ENCODE measurements around the gene VWA2.

VWA2 gene

GRCh38 chr10:114278140-114278883 is 39.3 kb downstream of the VWA2 start:
- no peak for DNase-seq

GRCh38 chr10:114278884-114279191 is 39.8 kb downstream of the VWA2 start:
- DNase-seq, result no peak

DNA sequence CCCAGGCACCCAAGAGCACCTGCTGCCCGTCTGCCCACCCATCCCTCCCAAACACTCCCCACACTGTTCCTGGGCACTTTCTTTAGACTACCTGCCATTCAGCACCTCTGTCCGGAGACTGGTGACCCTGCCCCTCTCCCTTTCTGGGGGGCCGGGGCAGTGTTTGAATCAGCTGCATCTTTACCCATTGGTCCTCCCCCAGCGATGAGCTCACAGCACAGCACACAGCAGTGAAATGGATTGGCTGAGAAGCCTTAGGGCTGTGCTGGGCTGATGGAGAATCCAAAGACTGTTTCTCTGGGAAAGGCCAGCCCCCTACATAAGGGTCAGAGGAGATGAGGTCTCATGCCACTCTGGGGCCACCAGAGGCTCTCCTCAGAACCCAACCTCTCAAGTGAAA is 40.2 kb downstream of the VWA2 start:
- DNase-seq, result no peak

DNA sequence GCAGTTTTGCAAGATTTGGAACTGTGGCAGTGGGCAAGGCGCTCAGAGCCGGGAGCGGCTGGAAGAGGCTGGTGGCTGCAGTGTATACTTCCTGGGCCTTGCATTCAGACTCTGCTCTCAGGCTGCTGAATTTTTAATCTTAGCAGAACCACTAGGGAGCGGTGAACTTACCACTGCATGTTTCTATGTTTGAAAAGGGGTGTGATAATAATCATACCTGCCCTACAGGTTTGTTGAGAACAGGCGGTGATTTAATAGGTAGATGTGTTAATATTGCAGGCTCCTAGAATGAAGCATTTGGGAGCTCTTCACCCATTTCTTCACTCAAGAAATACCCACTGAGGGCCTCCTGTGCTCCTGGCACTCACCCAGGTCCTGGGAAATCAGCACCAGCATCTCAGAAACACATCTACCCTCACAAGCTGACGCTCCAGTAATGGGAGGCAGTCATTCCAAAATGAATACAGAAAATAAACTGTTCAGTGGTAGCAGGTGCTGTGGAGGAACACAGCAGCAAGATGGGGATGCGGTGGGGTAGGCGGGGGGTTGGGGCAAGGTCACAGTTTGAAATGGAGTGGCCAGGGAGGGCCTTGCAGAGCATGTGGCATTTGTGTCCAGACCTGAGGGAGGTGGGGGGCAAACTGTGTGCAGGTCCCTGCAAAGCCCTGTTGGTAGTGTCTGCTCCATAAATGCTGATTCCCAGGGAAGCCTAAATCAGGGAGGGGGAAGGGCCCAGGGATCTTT is 41.0 kb downstream of the VWA2 start:
- no peak for DNase-seq

DNA sequence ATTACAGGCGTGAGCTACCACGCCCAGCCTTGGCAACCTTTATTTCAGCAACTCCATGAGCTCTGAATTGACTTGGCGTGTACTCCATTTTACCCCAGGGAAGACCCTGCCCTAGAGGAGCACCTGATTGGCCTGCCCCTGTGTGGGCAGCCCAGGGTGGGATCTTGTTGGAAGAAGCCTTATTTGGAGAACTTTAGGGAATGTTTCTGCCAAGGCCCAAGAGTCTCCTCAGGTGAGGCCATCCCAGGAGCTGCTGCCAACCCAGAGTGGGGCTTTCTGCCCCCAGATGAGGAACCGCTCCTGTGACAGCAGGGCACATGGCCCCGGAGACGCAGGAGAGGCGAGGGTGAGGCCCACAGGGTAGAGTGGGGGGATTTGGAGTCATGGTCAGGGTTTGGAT is 42.0 kb downstream of the VWA2 start:
- no peak for DNase-seq

DNA sequence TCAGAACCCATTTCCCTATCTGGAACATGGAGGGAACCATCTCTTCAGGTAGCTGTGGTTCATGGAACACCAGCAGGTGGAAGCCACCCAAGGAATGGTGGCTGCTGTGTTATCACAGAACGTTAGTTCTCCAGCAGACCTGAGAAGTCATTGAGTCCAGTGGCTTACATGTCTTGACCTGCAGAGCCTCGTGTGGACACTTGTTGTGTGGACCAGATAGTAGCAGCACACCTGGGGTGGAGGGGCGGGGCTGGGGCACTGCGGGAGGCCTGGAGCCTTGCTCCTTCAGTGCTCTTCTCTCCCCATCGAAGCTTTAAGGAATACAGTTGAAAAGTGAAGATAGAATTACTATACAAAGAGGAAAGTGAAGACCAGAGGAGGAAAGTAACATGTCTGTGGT is 42.4 kb downstream of the VWA2 start:
- DNase-seq, result no peak

- no peak for DNase-seq
Observed at GRCh38 chr10:114282526-114282925, 43.5 kb downstream of the VWA2 start.

- no peak for DNase-seq
Observed at GRCh38 chr10:114283091-114283490, 44.0 kb downstream of the VWA2 start.

- DNase-seq, result no peak
Observed at GRCh38 chr10:114283535-114284234, 44.6 kb downstream of the VWA2 start.

GRCh38 chr10:114284346-114285071 is 45.5 kb downstream of the VWA2 start:
- no peak for DNase-seq

DNA sequence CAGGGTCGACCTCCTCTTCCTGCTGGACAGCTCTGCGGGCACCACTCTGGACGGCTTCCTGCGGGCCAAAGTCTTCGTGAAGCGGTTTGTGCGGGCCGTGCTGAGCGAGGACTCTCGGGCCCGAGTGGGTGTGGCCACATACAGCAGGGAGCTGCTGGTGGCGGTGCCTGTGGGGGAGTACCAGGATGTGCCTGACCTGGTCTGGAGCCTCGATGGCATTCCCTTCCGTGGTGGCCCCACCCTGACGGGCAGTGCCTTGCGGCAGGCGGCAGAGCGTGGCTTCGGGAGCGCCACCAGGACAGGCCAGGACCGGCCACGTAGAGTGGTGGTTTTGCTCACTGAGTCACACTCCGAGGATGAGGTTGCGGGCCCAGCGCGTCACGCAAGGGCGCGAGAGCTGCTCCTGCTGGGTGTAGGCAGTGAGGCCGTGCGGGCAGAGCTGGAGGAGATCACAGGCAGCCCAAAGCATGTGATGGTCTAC is 46.9 kb downstream of the VWA2 start:
- DNase-seq, result no peak

- DNase-seq, result no peak
Observed at GRCh38 chr10:114286921-114287320, 47.9 kb downstream of the VWA2 start.

GRCh38 chr10:114288424-114289095 is 49.5 kb downstream of the VWA2 start:
- no peak for DNase-seq

- no peak for DNase-seq
Observed at GRCh38 chr10:114289096-114289436, 50.0 kb downstream of the VWA2 start.

DNA sequence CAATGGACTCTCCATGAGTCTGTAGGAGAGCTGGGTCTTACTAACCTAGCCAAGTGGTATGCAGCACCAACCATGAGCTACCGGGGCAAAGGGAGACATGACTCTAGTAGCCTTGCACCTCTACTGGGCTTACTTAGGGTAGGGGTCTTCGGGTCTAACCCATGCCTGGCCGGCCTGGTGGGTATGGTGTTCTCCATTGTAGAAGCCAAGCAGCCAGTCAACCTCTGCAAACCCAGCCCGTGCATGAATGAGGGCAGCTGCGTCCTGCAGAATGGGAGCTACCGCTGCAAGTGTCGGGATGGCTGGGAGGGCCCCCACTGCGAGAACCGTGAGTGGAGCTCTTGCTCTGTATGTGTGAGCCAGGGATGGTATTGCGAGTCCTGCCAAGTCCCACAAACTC is 51.0 kb downstream of the VWA2 start:
- DNase-seq, result no peak

DNA sequence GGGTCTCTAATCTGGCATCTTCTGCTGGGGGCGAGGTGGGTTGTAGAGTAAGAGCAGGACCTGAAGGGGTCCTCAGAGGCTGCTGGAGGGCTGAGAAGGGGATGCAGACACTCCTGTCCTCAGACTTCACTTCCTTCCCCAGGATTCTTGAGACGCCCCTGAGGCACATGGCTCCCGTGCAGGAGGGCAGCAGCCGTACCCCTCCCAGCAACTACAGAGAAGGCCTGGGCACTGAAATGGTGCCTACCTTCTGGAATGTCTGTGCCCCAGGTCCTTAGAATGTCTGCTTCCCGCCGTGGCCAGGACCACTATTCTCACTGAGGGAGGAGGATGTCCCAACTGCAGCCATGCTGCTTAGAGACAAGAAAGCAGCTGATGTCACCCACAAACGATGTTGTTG is 52.0 kb downstream of the VWA2 start:
- DNase-seq, result no peak

DNA sequence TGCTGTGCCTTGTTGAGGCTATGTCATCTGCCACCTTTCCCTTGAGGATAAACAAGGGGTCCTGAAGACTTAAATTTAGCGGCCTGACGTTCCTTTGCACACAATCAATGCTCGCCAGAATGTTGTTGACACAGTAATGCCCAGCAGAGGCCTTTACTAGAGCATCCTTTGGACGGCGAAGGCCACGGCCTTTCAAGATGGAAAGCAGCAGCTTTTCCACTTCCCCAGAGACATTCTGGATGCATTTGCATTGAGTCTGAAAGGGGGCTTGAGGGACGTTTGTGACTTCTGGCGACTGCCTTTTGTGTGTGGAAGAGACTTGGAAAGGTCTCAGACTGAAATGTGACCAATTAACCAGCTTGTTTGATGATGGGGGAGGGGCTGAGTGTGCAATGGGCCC is 52.5 kb downstream of the VWA2 start:
- no peak for DNase-seq

DNA sequence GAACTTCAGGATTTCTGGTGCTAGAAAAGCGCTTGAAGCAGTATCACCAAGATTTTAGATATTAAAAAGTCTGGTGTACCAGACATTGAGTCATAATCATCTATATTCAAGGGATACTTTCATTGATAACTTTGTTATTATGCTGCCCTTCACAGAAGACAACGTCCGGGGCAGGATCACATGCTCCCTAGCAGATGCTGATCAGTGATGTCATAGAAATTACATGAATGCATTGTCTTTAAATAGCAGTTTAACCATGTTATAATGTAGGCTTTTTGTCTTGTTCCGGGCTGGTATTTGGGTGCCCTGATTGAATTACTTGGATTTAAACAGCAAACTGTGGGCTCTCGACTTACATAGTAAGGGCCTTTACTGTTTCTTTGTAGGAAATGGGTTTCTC is 54.0 kb downstream of the VWA2 start:
- no peak for DNase-seq

- DNase-seq, result no peak
Observed at GRCh38 chr10:114294549-114294948, 55.5 kb downstream of the VWA2 start.

DNA sequence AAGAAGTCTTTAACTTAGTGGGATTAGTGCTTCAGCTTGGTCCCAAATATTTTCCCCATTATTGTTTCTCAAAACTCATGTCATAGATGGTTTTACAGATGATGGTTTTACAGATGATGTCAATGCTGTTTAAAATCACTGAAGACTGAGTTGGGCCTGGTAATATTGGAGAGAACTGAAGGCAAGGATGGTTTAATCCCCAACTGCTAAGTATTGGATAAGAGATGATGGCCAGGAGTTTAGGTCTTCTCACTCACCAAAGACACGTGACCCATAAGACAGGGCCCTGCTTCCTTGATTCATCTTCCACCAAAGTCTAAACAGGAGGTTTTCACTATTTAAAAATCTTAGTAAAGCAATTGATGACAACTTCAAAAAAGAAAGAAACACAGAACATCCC is 56.3 kb downstream of the VWA2 start:
- DNase-seq, result no peak

DNA sequence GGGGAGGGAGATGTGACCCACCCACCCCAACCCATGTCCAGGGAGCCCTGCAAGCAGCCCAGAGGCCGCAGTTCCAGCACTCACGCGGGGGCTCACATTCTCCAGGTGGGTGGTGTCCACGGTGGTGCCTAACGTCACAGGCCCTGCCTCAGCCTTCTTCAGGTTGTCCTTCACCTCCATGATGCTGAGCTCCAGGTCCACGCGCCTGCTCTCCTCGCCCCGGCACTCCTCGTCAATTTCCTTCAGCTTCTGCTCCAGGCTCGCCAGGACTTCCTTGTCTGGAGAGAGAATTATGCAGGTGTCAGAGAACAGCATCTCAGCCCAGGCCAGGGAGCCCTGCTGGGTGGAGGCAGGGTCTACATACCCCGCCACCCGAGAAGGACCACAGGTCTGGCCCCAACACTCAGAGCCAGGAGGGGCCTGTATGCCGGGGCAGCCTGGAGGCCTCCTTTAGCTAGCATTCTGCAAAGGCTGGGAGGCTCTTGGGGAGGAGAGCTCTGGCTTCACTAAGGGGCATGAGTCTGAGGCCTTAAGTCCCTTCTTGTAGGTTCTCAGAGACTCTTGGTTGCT is 58.2 kb downstream of the VWA2 start:
- DNase-seq, result no peak

DNA sequence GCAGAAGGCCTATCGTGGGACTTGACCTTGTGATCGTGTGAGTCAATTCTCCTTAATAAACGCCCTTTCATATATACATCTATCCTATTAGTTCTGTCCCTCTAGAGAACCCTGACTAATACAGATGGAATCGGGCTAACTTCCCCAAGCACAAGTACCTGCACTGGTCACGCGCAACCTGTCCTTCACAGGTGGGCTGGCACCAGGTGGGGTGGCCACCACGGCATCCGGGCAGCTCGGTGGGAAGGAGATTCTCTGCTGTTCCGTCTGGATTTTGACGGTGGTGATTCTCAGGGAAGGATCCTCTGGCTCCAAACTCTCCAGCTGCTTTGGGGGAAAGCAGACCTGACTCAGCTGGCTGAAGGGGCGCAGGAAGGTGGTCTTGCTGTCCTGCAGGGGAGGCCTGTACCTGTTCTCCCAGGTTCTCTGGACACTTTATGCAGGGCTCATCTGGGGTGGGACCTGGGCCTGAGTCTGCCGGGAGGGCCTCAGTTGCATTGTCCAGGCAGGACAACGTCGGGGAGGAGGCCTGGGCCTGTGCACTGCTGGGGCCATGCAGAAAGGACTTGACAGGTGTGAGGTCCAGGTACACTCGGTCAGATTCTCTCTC is 61.1 kb downstream of the VWA2 start:
- DNase-seq, result no peak

All from T-helper 9 cell (primary cell).